H9 (cell line): Measurements from ENCODE around the gene CATSPERZ. TPM values are rescaled to one million over a fixed set of nuclear protein-coding genes. Genes with fewer than 3 reads are reported as not detected.
A peak's percentile ranks its signal among the peaks of the same experiment; 100 is the strongest.

Experiments used
- DNase-seq: peaks from one replicate; pipeline ENCODE4 v3.0.0-alpha.2; 2017
- H2AFZ ChIP-seq: one replicate; pipeline ENCODE4 v1.6.1; 2013; ENCODE audit warnings: mild to moderate bottlenecking, low read length, control low read depth, moderate library complexity
- H2AK5ac ChIP-seq: 2 replicates; pipeline ENCODE4 v1.6.1; 2013; ENCODE audit warnings: low read length, control low read depth, mixed read lengths; ENCODE audit not compliant: insufficient read length
- H2BK120ac ChIP-seq: one replicate; pipeline ENCODE4 v1.6.1; 2013; ENCODE audit warnings: low read depth, mild to moderate bottlenecking, low read length, control low read depth, inconsistent platforms; ENCODE audit not compliant: poor library complexity, severe bottlenecking
- H2BK12ac ChIP-seq: 2 replicates; pipeline ENCODE4 v1.6.1; 2013; ENCODE audit warnings: low read length, control low read depth, mixed read lengths, low read depth; ENCODE audit not compliant: insufficient read length
- H2BK15ac ChIP-seq: 2 replicates; pipeline ENCODE4 v1.6.1; 2013; ENCODE audit warnings: low read depth, low read length, control low read depth
- H2BK20ac ChIP-seq: one replicate; pipeline ENCODE4 v1.6.1; 2013; ENCODE audit warnings: low read depth, mild to moderate bottlenecking, low read length, control low read depth, inconsistent platforms; ENCODE audit not compliant: poor library complexity, severe bottlenecking
- H2BK5ac ChIP-seq: 2 replicates; pipeline ENCODE4 v1.6.1; 2013; ENCODE audit warnings: low read length, control low read depth, mixed read lengths; ENCODE audit not compliant: insufficient read length
- H3K14ac ChIP-seq: 2 replicates; pipeline ENCODE4 v1.6.1; 2013; ENCODE audit warnings: low read length, control low read depth; ENCODE audit not compliant: insufficient read depth
- H3K18ac ChIP-seq: 2 replicates; pipeline ENCODE4 v1.6.1; 2013; ENCODE audit warnings: low read depth, mild to moderate bottlenecking, mixed read lengths, low read length, control low read depth; ENCODE audit not compliant: insufficient read length
- H3K23ac ChIP-seq: 2 replicates; pipeline ENCODE4 v1.6.1; 2013; ENCODE audit warnings: low read length, control low read depth, mixed read lengths, low read depth; ENCODE audit not compliant: insufficient read length
- H3K23me2 ChIP-seq: 2 replicates; pipeline ENCODE4 v1.6.1; 2013; ENCODE audit warnings: low read depth, mild to moderate bottlenecking, mixed read lengths, low read length, control low read depth; ENCODE audit not compliant: insufficient read length, poor library complexity, severe bottlenecking
- H3K27ac ChIP-seq: 2 replicates; pipeline ENCODE4 v1.5.1; 2013; ENCODE audit warnings: low read length, control low read depth, mixed read lengths, low read depth; ENCODE audit not compliant: insufficient read length
- H3K27me3 ChIP-seq: 2 replicates; pipeline ENCODE4 v1.6.1; 2013; ENCODE audit warnings: low read length, control low read depth, inconsistent platforms; ENCODE audit not compliant: insufficient read depth
- H3K4ac ChIP-seq: 2 replicates; pipeline ENCODE4 v1.6.1; 2013; ENCODE audit warnings: low read depth, mild to moderate bottlenecking, control low read depth, inconsistent platforms, low read length, moderate library complexity
- H3K4me1 ChIP-seq: 2 replicates; pipeline ENCODE4 v1.6.1; 2013; ENCODE audit warnings: low read length, control low read depth, inconsistent platforms; ENCODE audit not compliant: insufficient read depth
- H3K4me2 ChIP-seq: 2 replicates; pipeline ENCODE4 v1.6.1; 2013; ENCODE audit warnings: low read length, control low read depth, mixed read lengths; ENCODE audit not compliant: insufficient read length, insufficient read depth
- H3K56ac ChIP-seq: 2 replicates; pipeline ENCODE4 v1.6.1; 2013; ENCODE audit warnings: low read depth, mild to moderate bottlenecking, mixed read lengths, low read length, control low read depth; ENCODE audit not compliant: insufficient read length
- H3K79me1 ChIP-seq: 2 replicates; pipeline ENCODE4 v1.6.1; 2013; ENCODE audit warnings: low read depth, mild to moderate bottlenecking, moderate library complexity, low read length, control low read depth, inconsistent platforms; ENCODE audit not compliant: insufficient read depth, poor library complexity, severe bottlenecking
- H3K79me2 ChIP-seq: 2 replicates; pipeline ENCODE4 v1.6.1; 2013; ENCODE audit warnings: low read length, control low read depth, inconsistent platforms; ENCODE audit not compliant: insufficient read depth
- H3K9ac ChIP-seq: 2 replicates; pipeline ENCODE4 v1.6.1; 2013; ENCODE audit warnings: low read length, control low read depth, mixed read lengths; ENCODE audit not compliant: insufficient read length; ENCODE audit errors: extremely low read depth
- H3K9me3 ChIP-seq: one replicate; pipeline ENCODE4 v1.6.1; 2013; ENCODE audit warnings: low read depth, low read length, inconsistent platforms; ENCODE audit not compliant: control insufficient read depth
- H3T11ph ChIP-seq: one replicate; pipeline ENCODE4 v1.6.1; 2013; ENCODE audit warnings: mild to moderate bottlenecking, low read length, control low read depth, inconsistent platforms
- H4K20me1 ChIP-seq: one replicate; pipeline ENCODE4 v1.6.1; 2013; ENCODE audit not compliant: control insufficient read depth, insufficient read length, insufficient read depth
- H4K5ac ChIP-seq: 2 replicates; pipeline ENCODE4 v1.6.1; 2013; ENCODE audit warnings: low read depth, mild to moderate bottlenecking, mixed read lengths, low read length, control low read depth; ENCODE audit not compliant: insufficient read length
- H4K8ac ChIP-seq: replicated peaks from 2 replicates; pipeline ENCODE4 v1.6.1; 2013; ENCODE audit warnings: low read length, control low read depth, mixed read lengths, low read depth; ENCODE audit not compliant: insufficient read length
- H4K91ac ChIP-seq: 2 replicates; pipeline ENCODE4 v1.6.1; 2013; ENCODE audit warnings: low read depth, mild to moderate bottlenecking, moderate library complexity, mixed read lengths, low read length, control low read depth; ENCODE audit not compliant: insufficient read length
- H3K27ac Mint-ChIP-seq, 3 experiments: 2 replicates in 2 of 3; 3 replicates in 1 of 3; pipeline ENCODE4 v1.8.0; 2020 to 2021; ENCODE audit warnings: mixed read lengths in 3 of 3, mild to moderate bottlenecking in 1 of 3, moderate library complexity in 1 of 3
- H3K27me3 Mint-ChIP-seq: 2 replicates; pipeline ENCODE4 v1.8.0; 2021; ENCODE audit warnings: low read depth, mild to moderate bottlenecking, moderate library complexity, mixed read lengths
- H3K36me3 Mint-ChIP-seq, 3 experiments: 2 replicates in 2 of 3; 3 replicates in 1 of 3; pipeline ENCODE4 v1.8.0; 2020 to 2021; ENCODE audit warnings: low read depth in 3 of 3, mixed read lengths in 3 of 3; ENCODE audit not compliant: insufficient read depth in 1 of 3
- H3K4me1 Mint-ChIP-seq, 2 experiments: 2 replicates each; pipeline ENCODE4 v1.8.0; 2020; ENCODE audit warnings: mixed read lengths in 2 of 2
- H3K4me3 Mint-ChIP-seq, 2 experiments: 2 replicates in 1 of 2; 3 replicates in 1 of 2; pipeline ENCODE4 v1.8.0; 2020 to 2021; ENCODE audit warnings: mild to moderate bottlenecking in 2 of 2, mixed read lengths in 2 of 2, moderate library complexity in 1 of 2
- H3K9me3 Mint-ChIP-seq, 2 experiments: 2 replicates in 1 of 2; 3 replicates in 1 of 2; pipeline ENCODE4 v1.8.0; 2020; ENCODE audit warnings: mild to moderate bottlenecking in 2 of 2, mixed read lengths in 2 of 2, moderate library complexity in 1 of 2
- CTCF ChIP-seq: fragments of 200-600 bp; sonication (generic); conservative IDR thresholded peaks from 3 replicates; pipeline ENCODE4 v1.8.0; 2021; ENCODE audit warnings: antibody characterized with exemption, mild to moderate bottlenecking
- WGBS: extraction: QIAGEN DNeasy Blood & Tissue Kit; methylation state at CpG from one replicate; pipeline ENCODE4 v1.1.7; 2013; ENCODE audit warnings: missing lambda C conversion rate, low lambda C conversion rate, mixed read lengths; ENCODE audit not compliant: insufficient read length; ENCODE audit errors: extremely low coverage; 5-methylcytosine and 5-hydroxymethylcytosine counted together
- total RNA-seq: library from RNA; stranded (reverse); gene quantifications from 2 replicates; pipeline ENCODE4 v1.2.1, GENCODE V29; 2021

The CATSPERZ gene
- total RNA-seq, 1 experiment from 2014 or later: 0.92 TPM

GRCh38 chr11:64256300-64256699, 43.9 kb upstream of the CATSPERZ start:
- H4K91ac ChIP-seq: no peak overlapping the region
- H3T11ph ChIP-seq: no peak overlapping the region
- H2BK5ac ChIP-seq: no peak overlapping the region
- H2AFZ ChIP-seq: no peak overlapping the region
- no peak overlapping the region for H3K23ac ChIP-seq
- H4K5ac ChIP-seq: no peak overlapping the region
- WGBS: no CpG with 5 or more reads among the region's 15 CpGs
- H3K56ac ChIP-seq: no peak overlapping the region
- no peaks in the 10 kb centered on the region for H4K20me1 ChIP-seq
- no peak overlapping the region for H2BK20ac ChIP-seq
- no peaks in the 10 kb centered on the region for H3K27me3 ChIP-seq
- no peak overlapping the region for H2BK12ac ChIP-seq
- peaks cover 8% of the 10 kb centered on the region for H3K23me2 ChIP-seq
- H3K18ac ChIP-seq: no peak overlapping the region
- H3K36me3 Mint-ChIP-seq: peaks cover 39 to 69% (median 54%) of the 10 kb centered on the region in 3 experiments; a peak in 6 of 7 replicates
- H4K8ac ChIP-seq: no peak overlapping the region
- no peaks in the 10 kb centered on the region for H3K9me3 Mint-ChIP-seq
- H3K27ac ChIP-seq: no peak overlapping the region
- no peak overlapping the region for H2AK5ac ChIP-seq
- H3K27ac Mint-ChIP-seq: peak overlapping the region in 1 of 3 experiments; percentile 59; a peak in 1 of 7 replicates
- no peak overlapping the region for H3K4me3 Mint-ChIP-seq
- no peaks in the 10 kb centered on the region for H3K9me3 ChIP-seq
- peaks cover 6 to 14% of the 10 kb centered on the region in 2 experiments for H3K4me1 Mint-ChIP-seq
- H3K79me1 ChIP-seq: peaks cover 3% of the 10 kb centered on the region
- H3K14ac ChIP-seq: no peak overlapping the region
- no peak overlapping the region for H3K4me2 ChIP-seq
- no peak overlapping the region for H2BK15ac ChIP-seq
- no peaks in the 10 kb centered on the region; the same call in 1 of the 2 replicates for H3K79me2 ChIP-seq
- no peak for DNase-seq
- H2BK120ac ChIP-seq: no peak overlapping the region
- H3K9ac ChIP-seq: no peak overlapping the region
- no peak overlapping the region for H3K4ac ChIP-seq
- H3K27me3 Mint-ChIP-seq: no peaks in the 10 kb centered on the region
- TF ChIP-seq CTCF: no peak
- H3K4me1 ChIP-seq: no peaks in the 10 kb centered on the region
